Measurements from ENCODE around the gene ARHGAP33.

GRCh38 chr19:35784503-35785338 lies 9.4 kb downstream of the ARHGAP33 start:
- TF ChIP-seq CTCF (IDR thresholded peaks at IDR 0.05) (no peak), GTF2I (CRISPR knock-in tag; conservative IDR thresholded peaks at IDR 0.05) (no peak), CREB1 (CRISPR knock-in tag; IDR thresholded peaks at IDR 0.05) (no peak), SP1 (CRISPR knock-in tag; conservative IDR thresholded peaks at IDR 0.05) (peak; percentile 68), ESRRA (CRISPR knock-in tag; IDR thresholded peaks at IDR 0.05; ENCODE audit: borderline replicate concordance) (no peak), ZNF263 (CRISPR knock-in tag; IDR thresholded peaks at IDR 0.05; ENCODE audit: low read depth) (peak; percentile 65; the same call in 1 of the 2 replicates), CDX4 (CRISPR knock-in tag; IDR thresholded peaks at IDR 0.05; ENCODE audit: borderline replicate concordance) (no peak), USF2 (CRISPR knock-in tag; IDR thresholded peaks at IDR 0.05) (no peak; the same call in 1 of the 2 replicates), JUN (CRISPR knock-in tag; IDR thresholded peaks at IDR 0.05) (no peak), ATF6 (CRISPR knock-in tag; IDR thresholded peaks at IDR 0.05) (no peak)

Measured in WTC11 (cell line).